Erythroblast (primary cell): ENCODE data around the gene CASTOR2.
"Not testable (repeated sequence)": the region's sequence is repeated elsewhere in the genome, so short reads cannot be mapped to it uniquely, and the experiment has no call there.

Source experiments
- GATA1 ChIP-seq: IDR thresholded peaks from 2 replicates; pipeline ENCODE4 v1.6.1; 2011; ENCODE audit warnings: low read depth, mild to moderate bottlenecking, control low read depth, low read length, moderate library complexity
- POLR2A ChIP-seq: IDR thresholded peaks from 2 replicates; pipeline ENCODE4 v1.6.1; 2011; ENCODE audit warnings: mild to moderate bottlenecking, low read length

DNA sequence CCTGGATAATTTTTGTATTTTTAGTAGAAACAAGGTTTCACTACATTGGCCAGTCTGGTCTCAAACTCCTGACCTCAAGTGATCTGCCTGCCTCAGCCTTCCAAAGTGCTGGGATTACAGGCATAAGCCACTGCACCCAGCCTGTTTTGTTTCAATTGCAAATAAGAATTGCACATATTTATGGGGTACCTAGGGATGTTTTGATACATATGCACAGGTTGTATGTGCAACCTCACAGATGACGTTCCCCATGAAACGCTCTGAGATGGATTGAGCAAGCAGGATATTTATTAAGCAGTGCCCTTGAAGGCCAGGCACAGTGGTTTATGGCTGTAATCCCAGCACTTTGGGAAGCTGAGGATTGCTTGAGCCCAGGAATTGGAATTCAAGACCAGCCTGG is 25.1 kb upstream of the CASTOR2 start:
- TF ChIP-seq POLR2A, GATA1: not testable (repeated sequence)
